Muscle of leg (tissue), 11 donors: ENCODE measurements around the gene NR1H4. TPM values are rescaled to one million over a fixed set of nuclear protein-coding genes. Genes with fewer than 3 reads are reported as not detected.
A peak's percentile ranks its signal among the peaks of the same experiment; 100 is the strongest.
"Not testable (repeated sequence)": the region's sequence is repeated elsewhere in the genome, so short reads cannot be mapped to it uniquely, and the experiment has no call there.

Experiments used
- DNase-seq: peaks from one replicate; pipeline ENCODE4 v3.0.0; 2013
- H3K27ac ChIP-seq: one replicate; pipeline ENCODE4 v1.5.1; 2013; ENCODE audit warnings: mild to moderate bottlenecking, low read length, control low read depth
- H3K27me3 ChIP-seq: one replicate; pipeline ENCODE4 v1.6.1; 2013; ENCODE audit warnings: low read length; ENCODE audit not compliant: control insufficient read depth, insufficient read depth
- H3K36me3 ChIP-seq: one replicate; pipeline ENCODE4 v1.6.1; 2013; ENCODE audit warnings: low read length; ENCODE audit not compliant: control insufficient read depth, insufficient read depth
- H3K4me1 ChIP-seq: one replicate; pipeline ENCODE4 v1.6.1; 2013; ENCODE audit warnings: low read length; ENCODE audit not compliant: control insufficient read depth, insufficient read depth
- H3K4me3 ChIP-seq: one replicate; pipeline ENCODE4 v1.5.1; 2013; ENCODE audit warnings: low read length, control low read depth
- H3K9me3 ChIP-seq: replicated peaks from 2 replicates; pipeline ENCODE4 v1.6.1; 2013; ENCODE audit warnings: low read depth, low read length; ENCODE audit not compliant: control insufficient read depth
- WGBS: methylation state at CpG from one replicate; pipeline ENCODE4 v1.1.5; 2013; ENCODE audit warnings: missing lambda C conversion rate; ENCODE audit not compliant: insufficient coverage; 5-methylcytosine and 5-hydroxymethylcytosine counted together
- polyA plus RNA-seq, 8 donors: library from polyadenylated mRNA; unstranded; fragments of 120-200 nt; gene quantifications; one replicate each; pipeline versions ENCODE4 v1.2.1 to v1.2.3, GENCODE V29; 2013; ENCODE audit warnings: inconsistent platforms in 1 of 8, low replicate concordance in 1 of 8; ENCODE audit not compliant: insufficient read length in 8 of 8, insufficient read depth in 1 of 8
- total RNA-seq: library from RNA; stranded (reverse); fragments of 120-200 nt; gene quantifications from one replicate; pipeline ENCODE4 v1.2.4, GENCODE V29; 2013

The NR1H4 gene
- total and polyA plus RNA-seq, 9 donors, result 0.04 to 3.4 (median 0.20) TPM; not detected in 3

- WGBS, result no CpG with 5 or more reads among the region's 3 CpGs
- Histone ChIP-seq H3K27me3 (no peaks in the 10 kb centered on the region), H3K4me3 (no peak overlapping the region), H3K4me1 (peaks cover 8% of the 10 kb centered on the region), H3K36me3 (no peaks in the 10 kb centered on the region), H3K9me3 (no peaks in the 10 kb centered on the region), H3K27ac (no peak overlapping the region)
- DNase-seq, result peak; percentile 50
Measured at GRCh38 chr12:100576331-100577036, 102.8 kb downstream of the NR1H4 start.

GRCh38 chr12:100578923-100579322 is 105.3 kb downstream of the NR1H4 start:
- Histone ChIP-seq H3K9me3 (peaks cover 3% of the 10 kb centered on the region), H3K4me1 (peaks cover 4% of the 10 kb centered on the region), H3K27ac (no peak overlapping the region), H3K4me3 (no peak overlapping the region), H3K27me3 (no peaks in the 10 kb centered on the region), H3K36me3 (no peaks in the 10 kb centered on the region)
- no peak for DNase-seq
- no CpG with 5 or more reads among the region's 5 CpGs for WGBS

GRCh38 chr12:100579844-100580243 is 106.2 kb downstream of the NR1H4 start:
- no peaks in the 10 kb centered on the region for H3K4me1 ChIP-seq
- no CpG with 5 or more reads among the region's 2 CpGs for WGBS
- DNase-seq, result no peak

GRCh38 chr12:100584256-100584655 is 110.6 kb downstream of the NR1H4 start:
- Histone ChIP-seq H3K27ac (no peak overlapping the region), H3K4me1 (no peaks in the 10 kb centered on the region), H3K36me3 (no peaks in the 10 kb centered on the region), H3K9me3 (peaks cover 21% of the 10 kb centered on the region), H3K4me3 (no peak overlapping the region), H3K27me3 (no peaks in the 10 kb centered on the region)
- WGBS, result 88% methylated on average over 2 of the region's 3 CpGs
- DNase-seq, result peak; percentile 24

More at GRCh38 chr12:100579844-100580243, 106.2 kb downstream of the NR1H4 start:
- Histone ChIP-seq H3K4me3 (no peak overlapping the region), H3K27me3 (no peaks in the 10 kb centered on the region), H3K9me3 (peaks cover 3% of the 10 kb centered on the region), H3K27ac (no peak overlapping the region), H3K36me3 (no peaks in the 10 kb centered on the region)

GRCh38 chr12:100591979-100592378 is 118.3 kb downstream of the NR1H4 start:
- Histone ChIP-seq H3K27me3 (no peaks in the 10 kb centered on the region), H3K36me3 (no peaks in the 10 kb centered on the region), H3K27ac (no peak overlapping the region), H3K9me3 (peaks cover 13% of the 10 kb centered on the region), H3K4me3 (no peak overlapping the region), H3K4me1 (no peaks in the 10 kb centered on the region)
- no CpG with 5 or more reads among the region's 4 CpGs for WGBS
- no peak for DNase-seq

GRCh38 chr12:100593490-100593889 is 119.8 kb downstream of the NR1H4 start:
- peak overlapping the region; percentile 11 for H3K4me3 ChIP-seq
- peak overlapping the region; percentile 74 for H3K27ac ChIP-seq
- no peaks in the 10 kb centered on the region for H3K4me1 ChIP-seq
- WGBS, result 11% methylated on average over 2 of the region's 5 CpGs
- H3K27me3 ChIP-seq, result no peaks in the 10 kb centered on the region
- DNase-seq, result peak; percentile 59
- no peaks in the 10 kb centered on the region for H3K36me3 ChIP-seq
- peaks cover 5% of the 10 kb centered on the region for H3K9me3 ChIP-seq

- WGBS, result no CpG with 5 or more reads among the region's 1 CpG
- Histone ChIP-seq H3K9me3 (no peaks in the 10 kb centered on the region), H3K27me3 (no peaks in the 10 kb centered on the region), H3K4me1 (no peaks in the 10 kb centered on the region), H3K36me3 (no peaks in the 10 kb centered on the region), H3K4me3 (no peak overlapping the region), H3K27ac (no peak overlapping the region)
- DNase-seq, result no peak
Measured at GRCh38 chr12:100601626-100602025, 128.0 kb downstream of the NR1H4 start.

GRCh38 chr12:100602997-100603396 is 129.3 kb downstream of the NR1H4 start:
- H3K27ac ChIP-seq, result not testable (repeated sequence)
- WGBS, result no CpG with 5 or more reads among the region's 1 CpG

GRCh38 chr12:100608776-100609175 is 135.1 kb downstream of the NR1H4 start:
- H3K27ac ChIP-seq, result no peak overlapping the region
- 83% methylated on average over 1 of the region's 1 CpG for WGBS
- H3K4me3 ChIP-seq, result no peak overlapping the region

More at GRCh38 chr12:100602997-100603396, 129.3 kb downstream of the NR1H4 start:
- not testable (repeated sequence) for H3K4me1 ChIP-seq, H3K4me3 ChIP-seq, H3K36me3 ChIP-seq, H3K9me3 ChIP-seq, DNase-seq, H3K27me3 ChIP-seq

GRCh38 chr12:100610666-100611430 is 137.2 kb downstream of the NR1H4 start:
- Histone ChIP-seq H3K9me3 (no peaks in the 10 kb centered on the region), H3K4me1 (no peaks in the 10 kb centered on the region), H3K36me3 (peaks cover 9% of the 10 kb centered on the region), H3K27me3 (no peaks in the 10 kb centered on the region), H3K4me3 (no peak overlapping the region), H3K27ac (no peak overlapping the region)
- DNase-seq, result no peak
- WGBS, result 100% methylated on average over 1 of the region's 4 CpGs

More at GRCh38 chr12:100608776-100609175, 135.1 kb downstream of the NR1H4 start:
- DNase-seq, result no peak
- Histone ChIP-seq H3K4me1 (no peaks in the 10 kb centered on the region), H3K27me3 (no peaks in the 10 kb centered on the region), H3K9me3 (no peaks in the 10 kb centered on the region), H3K36me3 (peaks cover 9% of the 10 kb centered on the region)
